Tibial artery (tissue), 4 donors: ENCODE data around the gene FIGNL1.

Experiments used
- DNase-seq, 2 donors: peaks; one replicate each; pipeline ENCODE4 v3.0.0-alpha.2; 2019
- H3K27ac ChIP-seq, 2 donors: fragments of 200-600 bp; sonication (generic) in 1 of 2; 1 replicate in 1 of 2; 2 replicates in 1 of 2; pipeline ENCODE4 v1.5.1; 2018 to 2019; ENCODE audit warnings: mild to moderate bottlenecking in 1 of 2
- H3K27me3 ChIP-seq, 2 donors: fragments of 200-600 bp; sonication (generic) in 1 of 2; one replicate each; pipeline versions ENCODE4 v1.5.1 to v1.6.0; 2016 to 2019
- H3K36me3 ChIP-seq, 3 donors: fragments of 200-600 bp; sonication (generic) in 2 of 3; one replicate each; pipeline ENCODE4 v1.5.1; 2016 to 2019; ENCODE audit warnings: mild to moderate bottlenecking in 2 of 3
- H3K4me1 ChIP-seq, 4 donors: fragments of 200-600 bp; sonication (generic) in 2 of 4; 1 replicate in 3 of 4; 2 replicates in 1 of 4; pipeline ENCODE4 v1.5.1; 2016 to 2019
- H3K4me3 ChIP-seq, 2 donors: fragments of 200-600 bp; sonication (generic) in 1 of 2; 1 replicate in 1 of 2; 2 replicates in 1 of 2; pipeline ENCODE4 v1.5.1; 2018 to 2019; ENCODE audit warnings: mild to moderate bottlenecking in 2 of 2
- H3K9me3 ChIP-seq, 3 donors: fragments of 200-600 bp; sonication (generic) in 1 of 3; one replicate each; pipeline ENCODE4 v1.5.1; 2016 to 2019
- CTCF ChIP-seq, 2 experiments: fragments of 200-600 bp in 1 of 2; fragments of 450-650 bp in 1 of 2; IDR thresholded peaks; one replicate each; pipeline ENCODE4 v1.5.1; 2017 to 2019; ENCODE audit warnings: antibody characterized with exemption in 2 of 2, mild to moderate bottlenecking in 1 of 2, moderate library complexity in 1 of 2
- intact Hi-C: fragments of 100-400 bp; cut with DNase I; formaldehyde crosslinking; loops from one replicate; pipeline ENCODE4 v1.15.0; 2023; ENCODE audit warnings: low total_unique reads

FIGNL1 gene

GRCh38 chr7:50412973-50413372, 37.2 kb downstream of the FIGNL1 start:
- no peak overlapping the region for H3K4me3 ChIP-seq
- H3K27me3 ChIP-seq, result no peaks in the 10 kb centered on the region
- intact Hi-C loops, result no loop called here
- TF ChIP-seq CTCF (IDR thresholded peaks at IDR 0.05), result no peak
- H3K4me1 ChIP-seq, result no peaks in the 10 kb centered on the region
- H3K27ac ChIP-seq, result no peak overlapping the region
- DNase-seq, result no peak
- no peaks in the 10 kb centered on the region for H3K9me3 ChIP-seq
- H3K36me3 ChIP-seq, result no peaks in the 10 kb centered on the region

GRCh38 chr7:50411332-50411731, 38.8 kb downstream of the FIGNL1 start:
- Histone ChIP-seq H3K4me3 (no peak overlapping the region), H3K36me3 (no peaks in the 10 kb centered on the region), H3K9me3 (no peaks in the 10 kb centered on the region), H3K4me1 (no peaks in the 10 kb centered on the region), H3K27me3 (peaks cover 0 to 10% of the 10 kb centered on the region in 2 donors), H3K27ac (no peak overlapping the region)
- intact Hi-C loops, result no loop called here
- DNase-seq, result no peak
- no peak for TF ChIP-seq CTCF (IDR thresholded peaks at IDR 0.05)

GRCh38 chr7:50409856-50410745, 40.0 kb downstream of the FIGNL1 start:
- no peak overlapping the region for H3K4me3 ChIP-seq
- intact Hi-C loops, result no loop called here

GRCh38 chr7:50406935-50407334, 43.2 kb downstream of the FIGNL1 start:
- no peak for TF ChIP-seq CTCF (IDR thresholded peaks at IDR 0.05)
- Histone ChIP-seq H3K27ac (no peak overlapping the region), H3K9me3 (no peaks in the 10 kb centered on the region), H3K4me3 (no peak overlapping the region), H3K36me3 (no peaks in the 10 kb centered on the region), H3K27me3 (peaks cover 0 to 20% of the 10 kb centered on the region in 2 donors), H3K4me1 (no peaks in the 10 kb centered on the region)
- intact Hi-C loops, result no loop called here
- DNase-seq, result no peak

More at GRCh38 chr7:50409856-50410745, 40.0 kb downstream of the FIGNL1 start:
- no peak for DNase-seq
- Histone ChIP-seq H3K27me3 (peaks cover 0 to 14% of the 10 kb centered on the region in 2 donors), H3K36me3 (no peaks in the 10 kb centered on the region), H3K27ac (no peak overlapping the region), H3K9me3 (no peaks in the 10 kb centered on the region), H3K4me1 (no peaks in the 10 kb centered on the region)
- no peak for TF ChIP-seq CTCF (IDR thresholded peaks at IDR 0.05)

- no peaks in the 10 kb centered on the region for H3K4me1 ChIP-seq
- no peaks in the 10 kb centered on the region for H3K9me3 ChIP-seq
- intact Hi-C loops, result no loop called here
- TF ChIP-seq CTCF (IDR thresholded peaks at IDR 0.05), result no peak
- no peaks in the 10 kb centered on the region for H3K36me3 ChIP-seq
- H3K27me3 ChIP-seq, result peaks cover 0 to 33% of the 10 kb centered on the region in 2 donors
- DNase-seq, result no peak
- H3K27ac ChIP-seq, result no peak overlapping the region
- H3K4me3 ChIP-seq, result no peak overlapping the region
Measured at GRCh38 chr7:50405221-50405620, 44.9 kb downstream of the FIGNL1 start.
